GM18951 (cell line): ENCODE data around the gene LPAR6.
"Not testable (repeated sequence)": the region's sequence is repeated elsewhere in the genome, so short reads cannot be mapped to it uniquely, and the experiment has no call there.

Source experiments
- POLR2A ChIP-seq: IDR thresholded peaks from 4 replicates; pipeline ENCODE4 v1.6.1; 2011; ENCODE audit warnings: mild to moderate bottlenecking; ENCODE audit not compliant: insufficient read length, insufficient read depth; ENCODE audit errors: extremely low read depth
- in situ Hi-C: fragments of 300-500 bp; cut with MboI; formaldehyde crosslinking; loops from one replicate; pipeline ENCODE4 v1.12.0; 2022; ENCODE audit warnings: low sequenced_read_pairs, mixed read lengths, inconsistent platforms; ENCODE audit not compliant: unreplicated experiment

The LPAR6 gene, protein sequence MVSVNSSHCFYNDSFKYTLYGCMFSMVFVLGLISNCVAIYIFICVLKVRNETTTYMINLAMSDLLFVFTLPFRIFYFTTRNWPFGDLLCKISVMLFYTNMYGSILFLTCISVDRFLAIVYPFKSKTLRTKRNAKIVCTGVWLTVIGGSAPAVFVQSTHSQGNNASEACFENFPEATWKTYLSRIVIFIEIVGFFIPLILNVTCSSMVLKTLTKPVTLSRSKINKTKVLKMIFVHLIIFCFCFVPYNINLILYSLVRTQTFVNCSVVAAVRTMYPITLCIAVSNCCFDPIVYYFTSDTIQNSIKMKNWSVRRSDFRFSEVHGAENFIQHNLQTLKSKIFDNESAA

DNA sequence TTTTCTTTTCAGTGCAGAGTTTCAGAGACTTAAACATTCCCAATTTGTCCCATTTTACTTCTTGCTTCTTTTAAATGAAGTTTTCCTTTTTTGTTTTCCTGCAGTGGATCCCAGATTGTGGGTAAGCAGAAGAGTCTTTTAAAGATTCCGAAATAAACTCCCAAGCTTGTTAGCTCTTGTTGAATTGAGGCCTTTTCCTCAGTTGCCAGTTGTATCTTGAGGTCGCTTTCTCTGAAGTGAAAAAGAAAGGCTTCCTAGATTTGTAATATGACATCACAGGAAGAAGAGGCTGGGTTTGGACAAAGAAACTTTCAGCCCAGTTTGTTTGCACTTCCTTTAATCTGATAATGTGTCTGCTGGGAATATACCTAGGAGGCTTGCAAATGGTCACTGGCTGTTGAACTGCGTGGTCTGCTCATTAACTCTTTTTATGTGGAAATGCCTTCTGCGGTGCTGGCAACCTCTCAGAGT, at the start of gene LPAR6:
Gene LPAR6, minus strand, starts transcription at position 233 of the 471 bp plus-strand sequence. CDS start 690 bp downstream, outside the sequence.
- in situ Hi-C loops: no loop called here
- TF ChIP-seq POLR2A: no peak

DNA sequence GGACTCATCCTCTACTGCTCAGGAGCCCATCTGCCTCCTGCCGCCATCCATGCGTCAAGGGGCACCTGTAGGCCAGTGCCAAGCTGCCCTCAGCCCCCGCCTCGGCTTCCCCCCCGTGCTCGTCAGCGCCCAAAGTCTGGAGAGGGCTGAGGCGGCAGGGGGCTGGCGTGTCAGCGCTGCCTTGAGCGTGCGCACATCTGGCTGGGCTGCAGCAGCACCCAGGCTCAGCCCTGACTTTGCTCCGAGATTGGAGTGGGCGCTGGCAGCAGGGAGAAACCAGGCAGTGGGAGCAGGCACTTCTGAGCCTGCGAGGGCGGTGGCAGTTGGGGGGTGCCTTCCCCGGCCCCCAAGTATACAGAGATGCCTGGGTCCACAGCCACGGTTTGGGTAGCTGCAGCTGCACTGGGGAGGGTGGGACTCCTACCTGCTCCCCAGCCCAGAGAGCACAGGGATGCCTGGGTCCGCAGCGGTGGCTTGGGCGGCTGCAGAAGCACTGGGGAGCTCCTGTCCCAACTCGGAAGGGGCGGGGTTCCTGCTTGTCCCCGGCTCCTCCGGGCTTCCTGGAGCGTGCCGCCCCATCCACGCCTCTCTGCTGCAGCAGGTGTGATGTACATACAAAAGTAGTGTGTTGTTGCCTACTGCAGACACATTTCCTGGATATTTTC, 44.8 kb upstream of the LPAR6 start:
- in situ Hi-C loops: no loop called here
- TF ChIP-seq POLR2A: no peak

DNA sequence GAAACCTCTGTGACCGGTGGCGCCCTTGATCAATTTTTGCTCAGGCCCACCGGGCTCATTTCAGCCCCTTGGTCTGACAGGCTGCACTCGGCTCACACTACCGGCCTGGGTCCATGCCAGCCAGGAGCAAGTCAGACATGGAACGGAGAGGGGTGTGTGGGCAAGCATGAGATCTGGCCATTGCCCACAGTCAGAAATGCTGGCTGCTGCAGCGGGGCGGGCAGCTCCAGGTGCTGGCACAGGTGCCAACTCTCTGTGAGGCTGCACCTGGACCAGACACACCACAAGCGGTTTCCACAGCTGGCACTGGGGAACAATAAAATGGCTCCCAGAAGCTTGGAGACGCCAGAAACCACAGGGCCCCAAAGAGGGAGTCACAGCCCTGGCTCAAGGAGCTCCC, 43.6 kb upstream of the LPAR6 start:
- in situ Hi-C loops: no loop called here
- no peak for TF ChIP-seq POLR2A

DNA sequence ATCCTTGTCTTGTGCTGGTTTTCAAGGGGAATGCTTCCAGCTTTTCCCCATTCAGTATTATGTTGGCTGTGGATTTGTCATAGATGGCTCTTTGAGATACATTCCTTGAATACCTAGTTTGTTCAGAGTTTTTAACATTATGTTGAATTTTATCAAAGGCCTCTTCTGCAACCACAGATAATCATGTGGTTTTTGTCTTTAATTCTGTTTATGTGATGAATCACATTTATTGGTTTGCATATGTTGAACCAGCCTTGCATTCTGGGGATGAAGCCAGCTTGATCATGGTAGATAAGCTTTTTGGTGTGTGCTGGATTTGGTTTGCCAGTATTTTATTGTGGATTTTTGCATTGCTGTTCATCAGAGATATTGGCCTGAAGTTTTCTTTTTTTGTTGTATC, 38.3 kb upstream of the LPAR6 start:
- in situ Hi-C loops: not testable (repeated sequence)

DNA sequence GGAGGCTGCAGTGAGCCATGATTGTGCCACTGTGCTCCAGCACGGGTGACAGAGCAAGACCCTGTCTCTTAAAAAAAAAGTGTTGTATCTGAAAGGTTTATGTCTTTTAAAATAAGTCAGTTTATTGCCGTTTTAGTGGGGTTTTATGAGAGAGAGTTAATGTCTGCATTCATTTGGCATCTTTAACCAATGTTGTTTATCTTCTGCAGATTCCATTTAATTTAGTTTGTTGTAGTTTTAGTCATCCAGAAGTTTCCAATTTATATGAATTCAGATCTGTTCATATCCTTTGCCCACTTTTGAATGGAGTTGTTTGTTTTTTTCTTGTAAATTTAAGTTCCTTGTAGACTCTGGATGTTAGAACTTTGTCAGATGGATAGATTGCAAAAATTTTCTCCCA, 36.7 kb upstream of the LPAR6 start:
- in situ Hi-C loops: no loop called here
- TF ChIP-seq POLR2A: no peak

DNA sequence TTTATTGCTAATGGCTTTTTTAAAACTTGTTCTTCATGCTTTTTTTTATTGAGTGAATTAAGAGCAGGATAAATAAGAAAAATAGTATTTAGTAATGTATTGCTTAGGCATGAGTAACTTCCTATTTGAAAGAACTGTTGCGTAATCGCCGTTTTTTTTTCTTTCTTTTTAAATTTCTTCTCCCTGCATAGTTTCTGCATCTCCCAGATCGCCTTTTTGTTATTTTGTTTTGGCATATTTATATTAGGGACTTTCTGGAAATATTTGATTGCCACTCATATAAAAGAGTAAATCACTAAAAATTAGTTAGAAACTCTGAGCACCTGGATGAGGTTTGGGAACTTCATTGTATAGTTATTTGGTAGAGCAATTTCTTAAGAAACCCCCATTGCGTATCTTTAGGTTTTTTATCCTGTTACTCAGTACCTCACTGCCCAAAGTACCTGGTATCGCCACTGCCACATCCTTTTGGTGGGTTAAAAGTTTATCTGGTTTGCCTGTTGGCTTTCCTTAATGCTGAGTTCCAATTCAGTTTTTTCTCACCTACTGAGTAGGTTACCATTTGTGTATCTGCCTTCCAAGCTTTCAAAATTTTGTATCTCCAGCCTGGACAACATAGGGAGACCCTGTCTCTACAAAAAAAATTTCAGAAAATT, 36.2 kb upstream of the LPAR6 start:
- in situ Hi-C loops: no loop called here

DNA sequence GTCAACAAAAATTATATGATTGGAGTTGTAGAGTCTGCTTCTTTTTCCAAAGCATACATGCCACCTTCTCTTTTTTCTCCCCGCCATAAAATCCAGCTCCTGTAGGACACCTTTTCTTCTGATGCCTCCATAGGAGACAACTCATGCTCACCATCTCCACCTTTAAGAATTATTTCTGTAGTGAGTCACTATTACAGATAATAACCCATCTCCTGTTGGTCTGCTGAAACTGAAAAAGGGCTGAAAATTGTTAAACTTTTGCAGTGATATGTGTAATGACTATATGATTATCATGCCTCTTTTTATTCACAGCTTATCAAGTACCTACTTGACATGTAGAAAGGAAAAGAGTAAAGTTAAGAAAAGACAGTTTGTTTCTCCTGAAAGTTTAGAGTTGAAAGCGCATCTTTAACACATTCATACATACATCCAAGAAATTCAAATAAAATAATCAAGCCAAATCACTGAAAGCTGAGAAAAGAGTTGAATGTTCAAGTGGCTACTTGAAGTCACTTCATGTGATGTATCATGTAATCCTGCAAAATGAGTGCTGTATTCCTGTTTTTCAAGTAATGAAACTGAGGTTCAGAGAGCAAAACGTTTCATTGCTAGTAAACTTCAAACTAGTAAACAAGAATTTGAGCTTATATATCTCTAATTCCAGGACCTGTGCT, 35.5 kb upstream of the LPAR6 start:
- in situ Hi-C loops: no loop called here
- no peak for TF ChIP-seq POLR2A

More for the DNA sequence above, 36.2 kb upstream of the LPAR6 start:
- TF ChIP-seq POLR2A: no peak

DNA sequence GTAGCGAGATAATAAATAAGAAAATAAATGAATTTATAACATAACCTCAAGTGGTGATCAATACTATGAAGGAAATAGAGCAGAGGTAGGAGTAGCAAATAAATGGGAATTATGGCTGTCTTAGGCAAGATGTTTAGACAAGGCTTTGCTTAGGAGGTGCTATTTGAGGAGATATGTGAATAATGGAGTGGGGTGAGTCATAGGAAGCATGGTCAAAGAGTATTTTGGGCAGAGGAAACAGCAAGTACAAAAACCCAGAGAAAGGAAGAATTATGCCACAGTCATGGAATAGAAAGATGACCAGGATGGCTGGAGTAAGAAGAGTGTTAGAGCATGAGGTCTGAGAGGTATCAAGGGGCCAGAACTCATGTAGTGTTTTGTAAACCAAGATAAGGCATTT, 33.6 kb upstream of the LPAR6 start:
- in situ Hi-C loops: no loop called here
- TF ChIP-seq POLR2A: no peak

DNA sequence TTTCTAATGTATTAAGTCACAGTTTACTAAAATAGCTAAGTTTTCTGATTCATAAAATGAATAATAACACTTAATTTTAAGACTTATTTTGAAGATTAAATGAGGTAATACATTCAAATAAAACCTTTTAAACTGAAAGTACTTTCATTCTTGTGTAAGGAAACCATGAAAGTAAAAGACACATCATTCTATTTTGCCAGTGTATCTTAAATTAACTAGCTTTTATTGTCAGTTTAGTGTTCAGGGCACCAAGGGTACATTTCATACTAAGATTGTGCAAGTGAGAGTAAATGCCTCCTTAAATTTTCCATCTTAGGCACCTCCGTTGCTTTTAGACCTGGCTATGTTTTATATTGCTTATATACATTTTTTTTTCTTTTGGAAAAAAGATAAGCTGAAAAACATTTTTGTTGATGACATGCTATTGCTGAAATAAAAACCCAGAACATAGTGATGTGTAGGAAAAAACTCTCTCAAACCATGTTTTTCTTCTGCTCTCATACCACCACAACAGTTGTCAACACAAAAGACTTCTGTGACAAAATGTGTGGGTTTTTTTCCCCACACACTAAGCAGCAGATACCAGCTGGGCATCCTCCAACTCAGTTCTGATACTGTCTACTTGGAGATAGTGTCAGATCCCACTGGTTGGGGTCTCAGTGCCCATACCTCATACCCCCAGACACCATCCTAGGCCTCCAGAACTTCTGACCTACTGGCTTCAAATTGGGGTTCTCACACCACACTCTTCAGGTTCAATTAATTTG, 30.7 kb upstream of the LPAR6 start:
- TF ChIP-seq POLR2A: no peak
- in situ Hi-C loops: no loop called here

DNA sequence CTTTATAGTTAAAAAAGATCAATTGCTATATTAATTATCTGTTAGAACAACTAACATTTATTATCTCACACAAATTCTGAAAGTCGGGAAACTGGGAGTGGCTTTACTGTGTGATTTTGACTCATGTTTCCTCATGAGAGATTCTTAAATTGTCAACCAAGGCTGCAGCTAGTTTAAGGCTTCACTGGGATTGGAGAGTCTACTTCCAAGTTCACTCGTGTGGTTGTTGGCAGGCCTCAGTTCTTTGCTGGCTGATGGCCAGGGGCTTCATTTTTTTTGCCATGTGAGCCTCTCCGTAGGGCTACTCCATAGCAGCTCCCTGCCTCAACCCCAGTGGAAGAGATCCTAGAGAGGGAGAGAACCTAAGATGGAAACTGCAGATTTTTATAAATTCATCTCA, 24.5 kb upstream of the LPAR6 start:
- TF ChIP-seq POLR2A: no peak
- in situ Hi-C loops: no loop called here

DNA sequence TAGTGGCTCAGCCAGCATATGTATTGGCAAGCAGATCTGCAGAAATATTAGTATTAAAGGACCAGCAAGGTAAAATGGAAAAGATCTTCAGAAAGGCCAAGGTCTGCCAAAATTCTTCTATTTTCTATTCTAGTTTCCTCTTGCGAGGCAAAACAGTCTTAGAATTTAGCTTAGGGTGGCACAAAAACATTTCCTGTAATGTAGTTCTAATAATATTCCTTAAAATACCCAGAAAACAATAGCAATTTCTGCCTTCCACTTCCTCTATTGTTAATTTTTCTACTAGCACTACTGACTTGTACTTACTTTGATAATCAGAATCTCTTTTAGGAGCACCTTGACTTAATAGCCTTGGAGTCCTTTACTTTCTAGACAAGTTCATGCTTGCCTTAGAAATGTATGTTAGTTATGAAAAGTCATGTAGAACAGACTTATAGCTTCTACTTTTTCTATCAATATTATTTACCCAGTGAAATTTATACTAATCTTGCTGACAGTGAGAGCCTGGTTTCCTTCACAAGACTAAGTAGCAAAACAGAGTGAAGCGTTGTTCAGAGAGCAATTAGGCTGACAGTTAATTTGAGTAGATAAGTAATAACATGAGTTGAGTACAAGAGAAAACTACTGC, 23.9 kb upstream of the LPAR6 start:
- in situ Hi-C loops: no loop called here
- TF ChIP-seq POLR2A: no peak

DNA sequence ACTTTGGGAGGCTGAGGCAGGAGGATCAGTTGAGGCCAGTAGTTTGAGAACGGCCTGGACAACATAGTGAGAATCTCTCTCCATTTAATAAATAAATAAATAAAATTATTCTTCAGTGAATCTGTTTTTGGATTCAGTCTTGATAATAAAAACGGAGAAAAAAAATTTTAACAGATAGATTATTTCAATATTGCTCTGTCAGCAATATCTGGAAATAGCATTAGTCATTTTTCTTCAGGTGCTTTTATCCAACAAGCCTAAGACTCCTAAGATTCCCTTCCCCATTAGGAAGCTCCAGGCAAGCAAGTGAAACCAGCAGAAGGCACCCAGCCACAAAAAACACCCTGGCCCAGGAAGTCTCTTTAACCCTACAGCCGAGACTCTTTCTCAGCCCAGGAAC, 21.3 kb upstream of the LPAR6 start:
- in situ Hi-C loops: no loop called here
- TF ChIP-seq POLR2A: no peak

DNA sequence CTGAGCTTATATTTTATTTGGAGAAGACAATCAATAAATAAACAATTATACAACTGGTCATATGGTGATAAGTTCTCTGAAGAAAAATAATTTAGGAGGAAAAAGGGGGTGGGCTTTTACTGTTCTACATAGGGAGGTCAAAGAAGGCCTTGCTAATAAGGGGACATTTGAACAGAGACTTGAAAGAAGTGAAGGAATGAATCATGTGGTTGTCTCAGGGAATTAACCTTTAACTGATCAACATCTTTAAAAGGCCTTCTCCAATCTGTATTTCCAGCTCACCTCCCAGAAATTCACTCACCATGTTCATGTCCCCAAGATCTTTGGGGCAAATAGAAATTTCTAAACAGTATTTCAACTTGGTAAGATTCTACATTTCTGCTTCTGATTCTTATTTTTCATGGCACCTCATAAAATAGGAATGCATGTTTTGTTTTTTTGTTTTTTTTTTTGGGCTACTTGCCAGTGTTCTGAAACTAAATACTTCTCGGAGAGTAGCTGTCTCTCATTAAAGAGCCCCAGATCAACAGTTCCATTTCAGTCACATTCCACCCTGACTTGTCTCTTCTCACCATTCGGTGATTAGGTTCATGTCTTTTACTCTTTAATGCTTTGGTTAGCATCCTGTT, 19.2 kb upstream of the LPAR6 start:
- in situ Hi-C loops: no loop called here
- no peak for TF ChIP-seq POLR2A
